ENCODE measurements around the gene SMG9.
"Not testable (repeated sequence)": the region's sequence is repeated elsewhere in the genome, so short reads cannot be mapped to it uniquely, and the experiment has no call there.

Gene SMG9

GRCh38 chr19:43775299-43775890 lies 20.6 kb upstream of the SMG9 start:
- no peak overlapping the region for H2BK120ac ChIP-seq (ENCODE audit: low read depth, low read length)
- peaks cover 31% of the 10 kb centered on the region for H3K4me1 ChIP-seq (ENCODE audit: control insufficient read depth, insufficient read depth, low read depth, low read length)
- 98% methylated on average over 7 of the region's 7 CpGs for WGBS
- peaks cover 0 to 31% of the 10 kb centered on the region in 2 experiments for H3K36me3 ChIP-seq (ENCODE audit: control insufficient read depth in 1 of 2, insufficient read depth in 2 of 2, low read depth in 1 of 2, low read length in 2 of 2)
- H3K4me3 ChIP-seq (ENCODE audit: insufficient read depth in 1 of 2, low read depth in 1 of 2, low read length in 2 of 2), result peak overlapping the region in 1 of 2 experiments; percentile 55
- no peak overlapping the region for H2AK5ac ChIP-seq (ENCODE audit: low read length, severe bottlenecking)
- H3K9me3 ChIP-seq (ENCODE audit: control insufficient read depth, low read length), result no peaks in the 10 kb centered on the region
- H3K79me1 ChIP-seq (replicated peaks; ENCODE audit: low read length, poor library complexity, severe bottlenecking), result no peaks in the 10 kb centered on the region
- no peaks in the 10 kb centered on the region for H3K27me3 ChIP-seq (ENCODE audit: control insufficient read depth in 1 of 2, insufficient read depth in 1 of 2, low read length in 2 of 2)
- H2BK15ac ChIP-seq (ENCODE audit: low read depth, poor library complexity, severe bottlenecking), result no peak overlapping the region
- DNase-seq, result no peak
- H3K4ac ChIP-seq (ENCODE audit: low read depth in 1 of 2, low read length in 2 of 2), result no peak overlapping the region
- H3K4me2 ChIP-seq (ENCODE audit: low read length, poor library complexity, severe bottlenecking), result no peak overlapping the region
- no peak overlapping the region for H3K18ac ChIP-seq (ENCODE audit: low read depth in 1 of 2, low read length in 2 of 2)
- no peak overlapping the region for H2BK12ac ChIP-seq (ENCODE audit: low read length in 2 of 2)
- no peak overlapping the region for H3K23ac ChIP-seq (ENCODE audit: low read length in 2 of 2)
- H3K14ac ChIP-seq (ENCODE audit: low read length in 2 of 2), result no peak overlapping the region
- no peak overlapping the region for H2BK5ac ChIP-seq (ENCODE audit: low read depth, low read length, poor library complexity, severe bottlenecking)
- no peak overlapping the region for H4K91ac ChIP-seq (ENCODE audit: low read length)
- H3K9ac ChIP-seq (ENCODE audit: low read length), result no peak overlapping the region
- H3K27ac ChIP-seq (ENCODE audit: low read length, poor library complexity, severe bottlenecking), result no peak overlapping the region
- no peak overlapping the region for H4K8ac ChIP-seq (ENCODE audit: low read length)
- H2AFZ ChIP-seq (ENCODE audit: low read depth, low read length), result no peak overlapping the region

- not testable (repeated sequence) for H3K27ac ChIP-seq (ENCODE audit: low read length, poor library complexity, severe bottlenecking); H3K79me1 ChIP-seq (replicated peaks; ENCODE audit: low read length, poor library complexity, severe bottlenecking); H3K4ac ChIP-seq (ENCODE audit: low read depth in 1 of 2, low read length in 2 of 2); DNase-seq; H4K8ac ChIP-seq (ENCODE audit: low read length); H2BK12ac ChIP-seq (ENCODE audit: low read length in 2 of 2); H2AK5ac ChIP-seq (ENCODE audit: low read length, severe bottlenecking); H3K14ac ChIP-seq (ENCODE audit: low read length in 2 of 2); H3K27me3 ChIP-seq (ENCODE audit: control insufficient read depth in 1 of 2, insufficient read depth in 1 of 2, low read length in 2 of 2); H3K18ac ChIP-seq (ENCODE audit: low read depth in 1 of 2, low read length in 2 of 2); H2AFZ ChIP-seq (ENCODE audit: low read depth, low read length); H2BK15ac ChIP-seq (ENCODE audit: low read depth, poor library complexity, severe bottlenecking); H2BK120ac ChIP-seq (ENCODE audit: low read depth, low read length); H2BK5ac ChIP-seq (ENCODE audit: low read depth, low read length, poor library complexity, severe bottlenecking); H3K23ac ChIP-seq (ENCODE audit: low read length in 2 of 2); H3K9me3 ChIP-seq (ENCODE audit: control insufficient read depth, low read length); H4K91ac ChIP-seq (ENCODE audit: low read length); H3K4me2 ChIP-seq (ENCODE audit: low read length, poor library complexity, severe bottlenecking)
- Histone ChIP-seq H3K4me3 (ENCODE audit: insufficient read depth in 1 of 2, low read depth in 1 of 2, low read length in 2 of 2) (peak overlapping the region in 1 of 2 experiments; percentile 55), H3K36me3 (ENCODE audit: control insufficient read depth in 1 of 2, insufficient read depth in 2 of 2, low read depth in 1 of 2, low read length in 2 of 2) (peaks cover 0 to 36% of the 10 kb centered on the region in 2 experiments), H3K9ac (ENCODE audit: low read length) (peak overlapping the region; percentile 51), H3K4me1 (ENCODE audit: control insufficient read depth, insufficient read depth, low read depth, low read length) (peaks cover 29% of the 10 kb centered on the region)
- WGBS, result 93% methylated on average over 10 of the region's 11 CpGs
Measured at GRCh38 chr19:43774940-43775258, 20.1 kb upstream of the SMG9 start.

GRCh38 chr19:43774103-43774939 lies 19.6 kb upstream of the SMG9 start:
- peaks cover under 1 to 42% of the 10 kb centered on the region in 2 experiments for H3K36me3 ChIP-seq (ENCODE audit: control insufficient read depth in 1 of 2, insufficient read depth in 2 of 2, low read depth in 1 of 2, low read length in 2 of 2)

GRCh38 chr19:43773725-43774102 lies 19.0 kb upstream of the SMG9 start:
- Histone ChIP-seq H3K27me3 (ENCODE audit: control insufficient read depth in 1 of 2, insufficient read depth in 1 of 2, low read length in 2 of 2) (no peaks in the 10 kb centered on the region), H3K4me1 (ENCODE audit: control insufficient read depth, insufficient read depth, low read depth, low read length) (peaks cover 23% of the 10 kb centered on the region), H2BK5ac (ENCODE audit: low read depth, low read length, poor library complexity, severe bottlenecking) (no peak overlapping the region), H3K9ac (ENCODE audit: low read length) (no peak overlapping the region), H3K4ac (ENCODE audit: low read depth in 1 of 2, low read length in 2 of 2) (peak overlapping the region in 1 of 2 experiments; percentile 37), H3K14ac (ENCODE audit: low read length in 2 of 2) (no peak overlapping the region), H3K4me3 (ENCODE audit: insufficient read depth in 1 of 2, low read depth in 1 of 2, low read length in 2 of 2) (no peak overlapping the region), H4K91ac (ENCODE audit: low read length) (peak overlapping the region; percentile 64), H2AK5ac (ENCODE audit: low read length, severe bottlenecking) (no peak overlapping the region), H2AFZ (ENCODE audit: low read depth, low read length) (peak overlapping the region; percentile 55), H3K9me3 (ENCODE audit: control insufficient read depth, low read length) (no peaks in the 10 kb centered on the region), H3K4me2 (ENCODE audit: low read length, poor library complexity, severe bottlenecking) (peak overlapping the region; percentile 86), H3K23ac (ENCODE audit: low read length in 2 of 2) (peak overlapping the region in 1 of 2 experiments; percentile 81), H2BK15ac (ENCODE audit: low read depth, poor library complexity, severe bottlenecking) (no peak overlapping the region), H2BK120ac (ENCODE audit: low read depth, low read length) (no peak overlapping the region), H3K36me3 (ENCODE audit: control insufficient read depth in 1 of 2, insufficient read depth in 2 of 2, low read depth in 1 of 2, low read length in 2 of 2) (peaks cover 4 to 48% of the 10 kb centered on the region in 2 experiments), H3K79me1 (replicated peaks; ENCODE audit: low read length, poor library complexity, severe bottlenecking) (no peaks in the 10 kb centered on the region), H2BK12ac (ENCODE audit: low read length in 2 of 2) (peak overlapping the region in 1 of 2 experiments; percentile 26), H3K27ac (ENCODE audit: low read length, poor library complexity, severe bottlenecking) (no peak overlapping the region), H4K8ac (ENCODE audit: low read length) (no peak overlapping the region), H3K18ac (ENCODE audit: low read depth in 1 of 2, low read length in 2 of 2) (peak overlapping the region; percentile 3 to 63)
- DNase-seq, result no peak
- 16% methylated on average over 5 of the region's 5 CpGs for WGBS

More at GRCh38 chr19:43774103-43774939, 19.6 kb upstream of the SMG9 start:
- no peak overlapping the region for H2AK5ac ChIP-seq (ENCODE audit: low read length, severe bottlenecking)
- H3K14ac ChIP-seq (ENCODE audit: low read length in 2 of 2), result peak overlapping the region in 1 of 2 experiments; percentile 72
- peaks cover 27% of the 10 kb centered on the region for H3K4me1 ChIP-seq (ENCODE audit: control insufficient read depth, insufficient read depth, low read depth, low read length)
- H4K8ac ChIP-seq (ENCODE audit: low read length), result peak overlapping the region; percentile 57
- no peaks in the 10 kb centered on the region for H3K27me3 ChIP-seq (ENCODE audit: control insufficient read depth in 1 of 2, insufficient read depth in 1 of 2, low read length in 2 of 2)
- H2AFZ ChIP-seq (ENCODE audit: low read depth, low read length), result peak overlapping the region; percentile 55
- H3K27ac ChIP-seq (ENCODE audit: low read length, poor library complexity, severe bottlenecking), result no peak overlapping the region
- H3K9me3 ChIP-seq (ENCODE audit: control insufficient read depth, low read length), result no peaks in the 10 kb centered on the region
- peak overlapping the region; percentile 86 for H3K4me2 ChIP-seq (ENCODE audit: low read length, poor library complexity, severe bottlenecking)
- WGBS, result 7% methylated on average over 50 of the region's 63 CpGs
- peak; percentile 69 for DNase-seq
- H2BK120ac ChIP-seq (ENCODE audit: low read depth, low read length), result no peak overlapping the region
- H2BK15ac ChIP-seq (ENCODE audit: low read depth, poor library complexity, severe bottlenecking), result no peak overlapping the region
- peak overlapping the region; percentile 64 for H4K91ac ChIP-seq (ENCODE audit: low read length)
- peak overlapping the region in 1 of 2 experiments; percentile 81 for H3K23ac ChIP-seq (ENCODE audit: low read length in 2 of 2)
- no peak overlapping the region for H2BK5ac ChIP-seq (ENCODE audit: low read depth, low read length, poor library complexity, severe bottlenecking)
- H3K4ac ChIP-seq (ENCODE audit: low read depth in 1 of 2, low read length in 2 of 2), result peak overlapping the region in 1 of 2 experiments; percentile 37
- peak overlapping the region; percentile 3 to 63 for H3K18ac ChIP-seq (ENCODE audit: low read depth in 1 of 2, low read length in 2 of 2)
- peak overlapping the region; percentile 26 to 35 for H2BK12ac ChIP-seq (ENCODE audit: low read length in 2 of 2)
- no peaks in the 10 kb centered on the region for H3K79me1 ChIP-seq (replicated peaks; ENCODE audit: low read length, poor library complexity, severe bottlenecking)
- H3K4me3 ChIP-seq (ENCODE audit: insufficient read depth in 1 of 2, low read depth in 1 of 2, low read length in 2 of 2), result peak overlapping the region; percentile 37 to 55
- H3K9ac ChIP-seq (ENCODE audit: low read length), result peak overlapping the region; percentile 51

Measured in mesenchymal stem cell (in vitro differentiated cells and primary cell).